AG04449 (cell line): Measurements from ENCODE around the gene SNRK.

Source experiments
- CTCF ChIA-PET: fragments of 350-600 bp; formaldehyde crosslinking; extraction: SDS; loops from one replicate; lab custom pipeline; 2021; ENCODE audit warnings: antibody characterized with exemption; lab: Yijun Ruan, JAX
- POLR2A ChIA-PET: fragments of 400-600, 350-600 bp; formaldehyde crosslinking; extraction: SDS; loops from one replicate; lab custom pipeline; 2020; ENCODE audit warnings: antibody characterized with exemption, inconsistent platforms; lab: Yijun Ruan, JAX
- DNase-seq: peaks from one replicate; pipeline ENCODE4 v3.0.0-alpha.2; 2010; ENCODE audit warnings: low read depth, low spot score
- H3K4me3 ChIP-seq: 2 replicates; pipeline ENCODE4 v1.5.1; 2011; ENCODE audit warnings: low read depth, mild to moderate bottlenecking, control low read depth, low read length
- TF ChIP-seq, protein P1 (sequence below): IDR thresholded peaks from one replicate; pipeline ENCODE4 v1.5.1; 2011; ENCODE audit warnings: mild to moderate bottlenecking, moderate library complexity, low read length, control low read depth, inconsistent platforms; ENCODE audit not compliant: insufficient read depth; ENCODE audit errors: missing control alignments

Gene SNRK

DNA sequence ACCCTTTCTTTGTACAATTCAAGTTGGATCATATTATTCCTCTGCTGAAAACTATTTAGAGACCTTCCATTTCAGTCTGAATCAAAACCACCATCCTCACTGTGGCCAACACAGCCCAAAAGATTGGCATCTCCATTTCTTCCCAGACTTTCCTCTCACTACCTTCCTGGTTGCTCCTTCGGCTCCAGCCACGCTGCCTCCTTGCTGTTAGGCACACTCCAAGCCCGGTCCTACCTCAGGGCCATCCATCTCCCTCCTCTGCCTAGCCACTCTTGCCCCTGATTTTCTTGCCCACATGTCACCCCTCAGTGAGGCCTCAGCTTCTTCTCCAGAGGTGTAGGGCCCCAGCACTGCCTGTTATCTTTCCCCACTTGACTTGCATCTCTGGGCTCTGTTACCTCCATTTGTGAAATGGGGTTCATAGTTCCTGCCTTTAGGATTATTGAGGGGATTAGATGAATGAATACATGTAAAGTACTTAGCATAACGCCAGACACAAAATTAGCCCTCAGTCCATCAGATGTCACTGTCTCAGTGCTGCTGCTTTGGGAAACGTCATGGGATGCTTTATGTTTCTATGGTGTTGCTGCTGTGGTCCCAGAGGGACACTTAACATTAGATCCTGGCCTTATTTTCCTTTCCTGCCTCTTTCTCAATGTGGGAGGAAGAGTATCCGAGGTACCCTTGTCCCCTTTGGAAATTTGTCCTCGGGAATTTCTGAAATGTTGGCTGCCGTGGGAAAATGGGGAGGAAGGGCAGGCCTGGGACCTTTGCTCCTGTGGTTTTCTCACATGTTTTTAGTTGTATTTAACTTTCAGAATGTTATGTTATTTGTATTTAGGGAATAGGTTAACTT is 31.3 kb downstream of the SNRK start:
- no peak for DNase-seq
- ChIA-PET POLR2A (no interaction called here), CTCF (interaction anchor here (1.4 kb wide), 1 partner anchor 9 kb away, joined by 3 read pairs; no protein-coding TSS in a partner anchor)
- H3K4me3 ChIP-seq, result no peak overlapping the region
- TF ChIP-seq, protein P1, sequence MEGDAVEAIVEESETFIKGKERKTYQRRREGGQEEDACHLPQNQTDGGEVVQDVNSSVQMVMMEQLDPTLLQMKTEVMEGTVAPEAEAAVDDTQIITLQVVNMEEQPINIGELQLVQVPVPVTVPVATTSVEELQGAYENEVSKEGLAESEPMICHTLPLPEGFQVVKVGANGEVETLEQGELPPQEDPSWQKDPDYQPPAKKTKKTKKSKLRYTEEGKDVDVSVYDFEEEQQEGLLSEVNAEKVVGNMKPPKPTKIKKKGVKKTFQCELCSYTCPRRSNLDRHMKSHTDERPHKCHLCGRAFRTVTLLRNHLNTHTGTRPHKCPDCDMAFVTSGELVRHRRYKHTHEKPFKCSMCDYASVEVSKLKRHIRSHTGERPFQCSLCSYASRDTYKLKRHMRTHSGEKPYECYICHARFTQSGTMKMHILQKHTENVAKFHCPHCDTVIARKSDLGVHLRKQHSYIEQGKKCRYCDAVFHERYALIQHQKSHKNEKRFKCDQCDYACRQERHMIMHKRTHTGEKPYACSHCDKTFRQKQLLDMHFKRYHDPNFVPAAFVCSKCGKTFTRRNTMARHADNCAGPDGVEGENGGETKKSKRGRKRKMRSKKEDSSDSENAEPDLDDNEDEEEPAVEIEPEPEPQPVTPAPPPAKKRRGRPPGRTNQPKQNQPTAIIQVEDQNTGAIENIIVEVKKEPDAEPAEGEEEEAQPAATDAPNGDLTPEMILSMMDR, result no peak

DNA sequence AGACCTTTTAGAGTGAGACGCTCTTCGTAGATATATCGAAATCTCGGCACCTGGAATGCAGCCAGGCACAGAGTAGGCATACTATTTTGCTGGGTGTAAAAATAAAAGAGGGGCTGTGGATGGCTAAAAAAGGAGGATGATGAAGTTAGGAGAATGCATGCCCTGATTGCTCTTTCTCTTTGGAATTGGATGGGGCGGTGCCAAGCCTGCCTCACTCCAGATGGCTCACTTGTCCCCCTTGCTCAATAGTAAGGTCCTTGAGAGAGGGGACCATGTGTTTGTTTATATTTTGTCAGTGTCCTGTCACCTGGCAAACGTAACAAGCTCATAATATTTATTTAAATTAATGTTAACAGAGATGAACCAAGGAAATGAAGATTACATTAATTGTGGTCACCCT is 33.0 kb downstream of the SNRK start:
- DNase-seq, result no peak
- H3K4me3 ChIP-seq, result no peak overlapping the region
- TF ChIP-seq, protein P1, result no peak
- CTCF ChIA-PET, result interaction anchor here (2.0 kb wide), 1 partner anchor 157 kb away, joined by 4 read pairs; no protein-coding TSS in a partner anchor
- POLR2A ChIA-PET, result no interaction called here

DNA sequence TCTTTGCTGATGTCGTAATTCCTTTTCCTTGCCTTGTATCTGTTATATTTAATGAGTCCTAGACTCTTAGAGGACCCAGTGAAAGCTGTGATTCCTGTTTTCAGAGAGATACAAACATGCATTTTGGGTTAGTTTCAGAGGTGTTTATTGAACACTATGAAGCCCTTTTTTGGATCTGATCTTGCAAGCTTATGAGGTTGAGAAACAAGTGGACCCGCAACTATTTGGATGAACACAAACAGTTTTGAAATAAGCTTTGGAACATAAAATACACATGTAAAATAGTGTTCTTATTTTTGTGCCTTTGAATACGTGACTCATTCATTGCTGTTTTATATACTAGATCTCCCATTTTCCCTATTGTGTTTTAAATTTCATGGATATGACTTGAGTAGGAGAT is 33.5 kb downstream of the SNRK start:
- CTCF ChIA-PET, result interaction anchor here (2.0 kb wide), 1 partner anchor 157 kb away, joined by 4 read pairs; no protein-coding TSS in a partner anchor
- TF ChIP-seq, protein P1, result no peak
- POLR2A ChIA-PET, result no interaction called here
- DNase-seq, result no peak
- no peak overlapping the region for H3K4me3 ChIP-seq

DNA sequence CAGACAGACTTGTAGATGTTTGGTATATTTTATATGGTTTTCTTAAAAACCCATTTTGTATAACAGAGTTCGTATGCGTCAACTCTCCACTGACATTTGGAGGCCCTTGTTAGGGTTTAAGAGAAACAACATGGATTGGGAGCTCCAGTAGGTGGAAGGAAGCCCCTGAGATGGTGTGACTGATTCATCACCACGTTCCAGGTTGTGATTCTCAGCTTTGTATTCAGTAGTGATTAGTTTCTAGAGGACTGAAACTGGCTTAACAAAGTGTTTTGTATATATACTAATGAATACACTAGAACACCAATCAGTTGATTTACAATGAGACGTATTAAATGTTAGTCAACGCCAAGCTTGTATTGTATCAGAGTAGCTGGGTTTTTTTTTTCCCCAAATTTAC is 33.9 kb downstream of the SNRK start:
- POLR2A ChIA-PET, result no interaction called here
- H3K4me3 ChIP-seq, result no peak overlapping the region
- no peak for DNase-seq
- CTCF ChIA-PET, result interaction anchor here (1.5 to 2.0 kb wide), 2 partner anchors 158 to 183 kb away, joined by 4 read pairs; no protein-coding TSS in a partner anchor
- TF ChIP-seq, protein P1, result no peak

DNA sequence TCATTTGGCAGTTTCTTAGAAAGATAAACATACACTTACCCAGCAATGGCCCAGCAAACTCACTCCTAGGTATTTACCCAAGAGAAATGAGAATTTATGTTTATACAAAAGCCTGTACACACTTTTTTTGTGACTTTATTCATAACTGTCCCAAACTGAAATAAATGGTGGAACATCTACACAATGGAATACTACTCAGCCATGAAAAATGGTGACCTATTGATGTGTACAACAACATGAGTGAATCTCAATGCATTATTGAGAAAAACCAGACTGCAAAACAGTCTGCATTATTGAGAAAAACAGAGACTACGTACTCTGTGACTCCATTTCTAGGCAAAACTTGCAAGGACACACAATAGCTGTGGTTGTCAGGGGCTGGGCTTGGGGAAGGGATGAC is 37.2 kb downstream of the SNRK start:
- DNase-seq, result no peak
- ChIA-PET POLR2A (no interaction called here), CTCF (no interaction called here)
- TF ChIP-seq, protein P1, result no peak
- no peak overlapping the region for H3K4me3 ChIP-seq

DNA sequence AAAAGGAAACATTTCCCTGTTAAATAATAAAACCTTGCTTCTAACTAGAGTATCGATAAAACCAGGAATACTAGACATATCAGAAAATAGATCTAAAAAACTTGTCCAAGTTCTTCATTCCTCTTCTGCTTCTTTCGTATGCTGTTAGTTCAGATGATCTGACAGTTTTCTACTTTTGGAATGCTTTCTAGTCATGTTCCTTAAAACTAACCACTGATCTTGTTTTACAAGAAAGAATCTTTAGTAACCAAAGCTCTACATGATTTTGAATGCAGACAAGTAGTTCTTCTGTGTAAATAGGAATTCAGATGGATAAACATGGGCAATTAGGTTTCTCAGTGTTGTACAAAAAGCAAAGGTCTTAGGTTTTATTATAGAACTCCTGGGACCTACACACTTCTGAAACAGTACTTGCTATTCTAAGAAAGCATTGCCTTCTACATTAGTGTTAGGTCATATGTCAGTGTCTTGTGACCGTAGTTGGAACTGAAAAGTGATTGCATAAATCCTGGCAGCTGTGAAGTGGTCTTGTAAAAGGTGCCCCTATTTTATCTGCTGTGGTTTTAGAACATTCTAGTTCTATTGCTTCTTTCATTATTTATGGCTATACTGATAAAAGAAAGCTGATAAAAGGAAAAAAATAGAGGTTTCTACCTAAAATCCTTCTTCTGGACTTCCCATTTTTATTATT is 40.7 kb downstream of the SNRK start:
- no peak for DNase-seq
- CTCF ChIA-PET, result interaction anchor here (1.0 kb wide), 1 partner anchor 10 kb away, joined by 3 read pairs; no protein-coding TSS in a partner anchor
- POLR2A ChIA-PET, result no interaction called here
- no peak overlapping the region for H3K4me3 ChIP-seq
- TF ChIP-seq, protein P1, result no peak
